ENCODE data around the gene ZNF442.
A peak's percentile ranks its signal among the peaks of the same experiment; 100 is the strongest.
"Not testable (repeated sequence)": the region's sequence is repeated elsewhere in the genome, so short reads cannot be mapped to it uniquely, and the experiment has no call there.

The ZNF442 gene

DNA sequence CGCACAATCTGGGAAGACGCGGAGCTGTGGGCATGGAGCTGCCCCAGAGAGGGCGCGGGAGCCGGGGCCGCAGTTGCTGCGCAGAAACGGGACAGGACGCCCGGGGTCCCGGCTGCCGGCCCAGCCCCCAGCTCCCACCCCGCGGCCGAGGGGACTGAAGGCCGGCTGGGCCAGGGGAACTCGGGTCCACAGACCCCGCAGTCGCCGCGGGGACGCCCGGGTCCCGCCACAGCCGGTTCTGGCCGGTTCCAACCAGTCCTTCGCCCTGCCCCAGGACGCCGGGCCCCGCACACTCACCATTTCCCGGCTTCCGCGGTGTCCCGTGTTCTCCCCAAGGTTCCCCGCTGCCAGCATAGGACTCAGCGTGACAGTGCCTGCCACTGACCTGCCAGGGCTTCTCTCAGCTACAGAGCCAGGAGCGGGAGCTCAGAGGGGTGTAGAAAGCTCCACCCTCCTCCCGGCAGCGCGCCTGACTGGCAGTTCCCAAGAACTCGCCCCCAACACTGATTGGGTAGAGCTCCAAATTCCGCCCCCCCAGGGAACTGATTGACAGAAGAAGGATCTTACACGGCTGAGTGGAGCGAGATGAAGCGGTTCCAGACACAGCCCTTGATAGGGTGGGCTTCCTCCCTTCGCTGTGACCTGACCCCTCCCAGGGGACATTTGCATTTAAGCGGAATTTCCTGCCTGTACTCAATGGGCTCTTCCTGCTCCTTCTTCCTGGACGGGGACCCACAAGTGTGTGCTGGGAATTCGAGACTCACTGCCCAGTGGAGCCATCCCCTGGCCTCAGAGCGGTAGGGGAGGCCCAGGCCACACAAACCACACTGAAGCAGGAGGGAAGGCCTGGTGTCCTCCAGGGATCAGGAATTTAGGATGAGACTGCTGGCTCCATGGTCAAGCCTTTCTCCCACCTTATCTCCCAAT lies at the start of gene ZNF442:
Gene ZNF442 (minus strand): TSS at position 448 of the 927 bp plus-strand sequence. CDS start 2,052 bp downstream, outside the sequence.
- DNase-seq, result peak; percentile 51

DNA sequence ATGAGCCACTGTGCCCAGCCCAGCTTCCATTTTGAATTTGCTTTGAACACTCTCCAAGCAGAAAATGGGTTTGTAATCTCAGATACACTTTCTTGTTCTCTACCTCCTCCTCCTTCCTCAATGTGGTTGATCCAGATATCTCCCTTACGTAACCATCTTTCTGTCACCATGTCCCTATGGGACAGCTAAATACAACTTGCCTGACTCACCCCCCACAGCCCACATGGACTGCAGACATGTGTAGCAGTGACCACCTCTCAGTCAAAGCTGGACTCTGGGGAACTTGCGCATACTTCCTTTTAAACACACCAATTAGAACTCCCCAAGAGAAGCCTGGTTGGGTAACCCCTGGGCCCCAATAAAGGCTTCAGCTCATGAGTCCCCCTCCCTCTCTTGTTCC lies 46.4 kb upstream of the ZNF442 start:
- DNase-seq, result no peak

DNA sequence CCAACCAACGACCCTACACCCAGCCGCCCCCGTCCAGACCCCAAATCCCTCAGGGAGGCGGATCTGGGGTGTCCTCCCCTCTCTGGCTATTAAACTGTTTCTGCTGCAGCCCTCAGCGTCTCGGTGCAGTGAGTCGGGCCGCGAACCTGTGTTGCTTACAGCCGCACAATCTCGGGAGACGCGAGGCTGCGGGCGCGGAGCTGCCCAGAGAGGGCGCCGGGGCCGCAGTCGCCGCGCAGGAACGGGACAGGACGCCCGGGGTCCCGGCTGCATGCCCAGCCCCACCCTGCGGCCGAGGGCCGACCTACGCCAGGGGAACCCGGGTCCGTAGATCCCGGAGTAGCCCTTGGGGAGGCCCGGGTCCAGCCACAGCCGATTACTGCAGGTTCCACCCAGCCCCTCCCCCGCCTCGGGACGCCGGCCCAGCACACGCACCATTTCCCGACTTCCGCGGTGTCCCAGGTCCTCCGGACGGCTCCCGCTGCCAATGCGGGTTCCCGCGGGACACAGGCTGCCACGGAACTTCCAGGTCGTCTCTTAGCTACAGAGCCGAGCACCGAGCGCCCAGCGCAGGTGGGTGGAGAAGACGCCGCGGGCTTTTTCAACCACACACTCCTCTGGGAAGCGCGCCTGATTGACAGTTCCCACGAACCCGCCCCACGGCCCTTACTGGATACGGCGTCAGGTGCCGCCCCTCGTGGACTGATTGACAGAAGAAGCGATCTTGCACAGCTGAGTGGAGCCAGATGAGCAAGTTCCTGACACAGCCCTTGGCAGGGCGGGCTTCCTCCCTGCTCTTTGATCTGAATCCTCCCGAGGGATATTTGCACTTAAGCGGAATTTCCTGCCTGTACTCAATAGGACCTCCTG lies 35.4 kb upstream of the ZNF442 start, which contains the start of gene ZNF799:
Gene ZNF799 (minus strand): TSS at position 639 of the 870 bp plus-strand sequence. CDS start 201 bp downstream, at position 438.
- DNase-seq, result peak; percentile 74

DNA sequence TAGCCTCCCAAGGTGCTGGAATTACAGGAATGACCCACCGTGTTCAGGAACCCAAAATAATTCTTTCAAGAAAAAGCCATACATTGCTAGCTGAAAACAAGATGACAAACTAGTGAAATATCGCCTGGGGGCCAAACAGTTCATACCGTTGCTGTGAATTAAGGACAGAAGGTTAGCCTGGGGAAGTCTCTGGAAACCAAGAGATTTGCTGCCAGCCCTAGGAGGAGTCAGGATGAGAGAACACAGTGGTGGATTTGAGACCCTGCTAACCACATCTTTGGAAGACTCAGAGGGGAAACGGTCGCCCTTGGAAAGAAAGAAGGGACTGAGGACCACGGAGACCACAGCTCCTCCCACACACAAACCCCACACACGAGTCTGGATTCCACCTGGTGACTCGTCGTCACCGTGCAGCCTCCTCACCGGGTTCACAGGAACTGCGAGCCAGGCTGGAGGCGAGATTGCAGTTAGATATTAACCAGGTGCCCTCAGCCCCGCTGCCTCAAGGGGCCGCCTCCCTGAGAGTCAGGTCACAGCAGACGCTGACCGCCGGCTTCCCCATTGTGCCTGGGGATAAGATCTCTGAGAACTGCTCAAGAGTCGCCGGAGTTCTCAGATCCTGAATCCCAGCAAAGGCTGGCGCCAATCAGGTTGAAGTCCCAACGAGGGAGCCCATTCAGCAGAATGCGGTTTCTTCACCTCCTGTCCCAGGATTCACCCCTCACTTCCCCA lies 34.6 kb upstream of the ZNF442 start:
- not testable (repeated sequence) for DNase-seq

DNA sequence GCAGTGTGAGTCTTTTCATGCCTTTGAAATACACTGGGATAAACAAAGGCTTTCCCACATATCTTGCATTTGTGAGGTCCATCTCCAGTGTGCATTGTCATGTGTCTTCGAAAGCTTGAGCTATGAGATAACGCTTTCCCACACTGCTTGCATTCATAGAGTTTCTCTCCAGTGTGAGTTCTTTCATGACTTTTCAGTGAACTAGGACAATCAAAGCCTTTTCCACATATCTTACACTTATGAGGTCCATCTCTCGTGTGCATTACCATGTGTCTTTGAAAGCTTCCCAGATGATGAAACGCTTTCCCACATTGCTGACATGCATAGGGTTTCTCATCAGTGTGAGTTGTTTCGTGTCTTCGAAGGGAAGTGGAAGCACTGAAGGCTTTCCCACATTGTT lies 25.7 kb upstream of the ZNF442 start:
- not testable (repeated sequence) for DNase-seq

DNA sequence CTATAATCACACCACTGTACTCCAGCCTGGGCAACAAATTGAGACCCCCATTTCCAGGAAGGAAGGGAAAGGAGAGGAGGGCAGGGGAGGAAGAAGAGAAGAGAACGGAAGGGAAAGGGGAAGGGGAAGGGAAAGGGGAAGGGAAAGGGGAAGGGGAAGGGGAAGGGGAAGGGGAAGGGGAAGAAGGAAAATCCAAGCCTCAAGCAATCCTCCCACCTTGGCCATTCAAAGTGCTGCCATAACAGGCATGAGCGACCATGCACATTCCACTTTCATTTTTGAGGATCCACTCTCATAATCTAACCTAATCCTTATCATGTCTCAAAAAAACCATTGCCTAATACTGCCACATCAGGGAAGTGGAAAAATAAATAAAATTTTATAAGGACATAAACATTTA lies 20.9 kb upstream of the ZNF442 start:
- DNase-seq, result not testable (repeated sequence)

DNA sequence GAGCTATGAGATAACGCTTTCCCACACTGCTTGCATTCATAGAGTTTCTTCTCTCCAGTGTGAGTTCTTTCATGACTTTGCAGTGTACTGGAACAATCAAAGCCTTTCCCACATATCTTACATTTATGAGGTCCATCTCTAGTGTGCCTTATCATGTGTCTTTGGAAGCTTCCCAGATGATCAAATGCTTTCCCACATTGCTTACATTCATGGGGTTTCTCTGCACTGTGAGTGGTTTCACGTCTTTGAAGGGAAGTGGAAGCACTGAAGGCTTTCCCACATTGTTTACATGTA lies 14.9 kb upstream of the ZNF442 start:
- no peak for DNase-seq

DNA sequence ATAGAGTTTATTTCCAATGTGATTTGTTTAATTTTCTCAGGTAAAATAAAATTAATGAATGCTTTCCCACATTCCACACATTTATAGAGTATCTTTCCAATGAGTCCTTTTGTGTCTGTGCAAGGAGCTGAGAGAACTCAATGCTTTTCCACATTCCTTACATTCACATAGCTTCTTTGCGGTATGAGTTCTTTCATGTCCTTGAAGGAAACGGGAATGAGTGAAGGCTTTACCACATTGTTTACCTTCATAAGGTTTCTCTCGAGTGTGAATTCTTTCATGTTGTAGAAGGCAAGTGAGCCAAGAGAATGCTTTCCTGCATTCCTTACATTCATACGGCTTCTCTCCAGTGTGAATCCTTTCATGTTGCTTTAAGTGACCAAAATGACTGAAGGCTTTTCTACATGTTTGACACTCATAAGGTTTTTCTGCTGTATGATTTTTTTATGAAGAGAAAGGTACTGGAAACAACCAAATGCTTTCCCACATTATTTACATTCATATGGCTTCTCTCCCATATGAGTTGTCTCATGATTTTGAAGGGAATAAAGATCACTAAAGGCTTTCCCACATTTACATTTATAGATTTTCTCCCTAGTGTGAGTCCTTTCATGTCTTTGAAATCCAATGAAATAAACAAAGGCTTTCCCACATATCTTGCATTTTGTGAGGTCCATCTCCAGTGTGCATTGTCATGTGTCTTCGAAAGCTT lies 14.4 kb upstream of the ZNF442 start:
- no peak for DNase-seq

DNA sequence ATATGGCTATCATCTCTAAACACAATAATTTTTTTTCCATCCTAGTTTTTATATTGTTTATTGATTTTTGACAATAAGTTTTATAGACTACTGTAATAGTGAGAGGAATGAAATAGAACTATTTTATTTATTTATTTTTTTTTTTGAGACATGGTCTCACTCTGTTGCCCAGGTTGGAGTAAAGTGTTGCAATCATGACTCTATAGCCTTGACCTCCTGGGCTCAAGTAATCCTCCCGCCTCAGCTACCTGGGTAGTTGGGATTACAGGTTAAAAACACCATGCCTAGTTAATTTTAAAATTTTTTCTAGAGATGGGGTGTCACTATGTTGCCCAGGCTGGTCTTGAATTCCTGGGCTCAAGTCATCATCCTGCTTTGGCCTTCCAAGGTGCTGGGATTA lies 8.5 kb upstream of the ZNF442 start:
- DNase-seq, result no peak

DNA sequence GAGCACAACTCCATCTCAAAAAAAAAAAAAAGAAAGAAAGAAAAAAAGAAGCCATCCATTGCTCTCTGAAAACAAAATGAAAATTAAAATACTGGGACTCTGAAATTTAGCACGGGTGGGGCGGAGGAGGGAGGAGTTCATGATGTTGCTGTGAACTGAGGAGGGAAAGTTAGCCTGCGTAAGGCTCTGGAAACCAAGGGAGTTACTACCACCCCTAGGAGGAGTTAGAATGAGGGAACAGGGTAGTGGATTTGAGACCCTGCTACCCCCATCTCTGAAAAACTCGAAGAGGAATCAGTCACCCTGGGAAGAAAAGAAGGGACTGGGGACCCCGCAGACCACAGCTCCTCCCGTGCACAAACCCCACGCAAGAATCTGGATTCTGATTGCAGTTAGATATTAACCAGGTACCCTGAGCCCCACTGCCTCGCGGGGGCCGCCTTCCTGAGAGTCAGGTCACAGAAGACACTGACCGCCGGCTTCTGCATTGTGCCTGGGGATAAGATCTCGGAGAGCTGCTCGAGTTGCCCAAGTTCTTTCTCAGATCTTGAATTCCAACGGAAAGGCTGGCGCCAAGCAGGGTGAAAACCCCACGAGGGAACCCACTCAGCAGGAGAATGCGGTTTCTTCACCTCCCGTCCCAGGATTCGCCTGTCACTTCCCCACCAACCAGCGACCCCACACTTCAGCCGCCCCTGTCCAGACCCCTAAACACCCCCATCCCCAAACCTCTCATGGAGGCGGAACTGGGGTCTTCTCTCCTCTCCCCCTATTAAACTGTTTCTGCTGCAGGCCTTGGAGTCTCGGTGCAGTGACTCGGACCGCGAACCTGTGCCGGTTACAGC lies 870 bp downstream of the ZNF442 start:
- DNase-seq, result no peak

DNA sequence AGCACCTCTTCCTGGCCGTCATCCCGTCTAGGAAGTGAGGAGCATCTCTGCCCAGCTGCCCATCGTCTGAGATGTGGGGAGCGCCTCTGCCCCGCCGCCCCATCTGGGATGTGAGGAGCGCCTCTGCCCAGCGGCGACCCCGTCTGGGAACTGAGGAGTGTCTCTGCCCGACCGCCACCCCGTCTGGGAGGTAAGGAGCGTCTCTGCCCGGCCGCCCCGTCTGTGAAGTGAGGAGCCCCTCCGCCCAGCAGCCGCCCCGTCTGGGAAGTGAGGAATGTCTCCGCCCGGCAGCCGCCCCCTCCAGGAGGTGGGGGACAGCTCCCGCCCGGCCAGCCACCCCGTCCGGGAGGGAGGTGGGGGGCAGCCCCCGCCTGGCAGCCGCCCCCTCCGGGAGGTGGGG lies 3.2 kb downstream of the ZNF442 start:
- not testable (repeated sequence) for DNase-seq

DNA sequence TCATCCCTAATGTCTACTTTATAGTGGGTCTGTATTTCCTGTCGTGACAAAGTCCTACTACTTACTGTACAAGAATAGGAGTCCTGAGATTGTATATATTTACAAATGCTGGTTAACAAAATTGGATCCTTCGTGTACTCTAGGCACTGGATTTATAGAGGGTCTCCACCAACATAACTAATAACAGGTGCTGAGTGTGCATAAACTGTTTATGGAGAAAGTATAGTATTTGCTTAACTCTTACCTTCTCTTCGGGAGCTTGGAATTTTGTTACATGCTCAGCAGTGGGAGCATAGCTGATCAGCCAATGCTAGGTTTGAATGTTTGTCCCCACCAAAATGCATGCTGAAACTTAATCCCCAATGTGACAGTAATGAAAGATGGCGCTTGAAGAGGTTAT lies 12.1 kb downstream of the ZNF442 start:
- DNase-seq, result no peak

DNA sequence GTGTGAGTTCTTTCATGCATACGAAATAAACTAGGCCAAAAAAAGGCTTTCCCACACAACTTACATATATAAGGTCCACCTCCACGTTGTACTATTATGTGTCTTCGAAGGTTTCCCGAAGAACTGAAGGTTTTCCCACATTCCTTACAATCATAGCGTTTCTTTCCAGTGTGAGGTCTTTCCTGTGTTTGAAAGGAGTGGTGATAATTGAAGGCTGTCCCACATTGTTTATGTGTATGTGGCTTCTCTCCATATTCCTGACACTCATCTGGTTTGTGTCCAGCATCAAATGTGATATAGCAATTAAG lies 14.6 kb downstream of the ZNF442 start:
- DNase-seq, result no peak

DNA sequence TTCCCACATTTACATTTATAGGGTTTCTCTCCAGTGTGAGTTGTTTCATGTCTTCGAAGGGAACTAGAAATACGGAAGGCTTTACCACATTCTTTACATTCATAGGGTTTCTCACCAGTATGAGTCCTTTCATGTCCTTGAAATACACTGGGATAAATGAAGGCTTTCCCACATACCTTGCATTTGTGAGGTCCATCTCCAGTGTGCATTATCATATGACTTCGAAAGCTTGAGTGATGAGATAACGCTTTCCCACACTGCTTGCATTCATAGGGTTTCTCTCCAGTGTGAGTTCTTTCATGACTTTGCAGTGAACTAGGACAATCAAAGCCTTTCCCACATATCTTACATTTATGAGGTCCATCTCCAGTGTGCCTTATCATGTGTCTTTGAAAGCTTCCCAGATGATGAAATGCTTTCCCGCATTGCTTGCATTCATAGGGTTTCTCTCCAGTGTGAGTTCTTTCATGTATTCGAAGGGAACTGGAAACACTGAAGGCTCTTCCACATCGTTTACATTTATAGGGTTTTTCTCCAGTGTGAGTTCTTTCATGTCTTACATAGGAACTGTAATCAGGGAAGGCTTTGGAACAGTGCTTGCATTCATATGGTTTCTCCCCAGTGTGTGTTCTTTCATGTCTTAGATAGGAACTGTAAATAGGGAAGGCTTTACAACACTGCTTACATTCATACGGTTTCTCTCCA lies 15.1 kb downstream of the ZNF442 start:
- no peak for DNase-seq

DNA sequence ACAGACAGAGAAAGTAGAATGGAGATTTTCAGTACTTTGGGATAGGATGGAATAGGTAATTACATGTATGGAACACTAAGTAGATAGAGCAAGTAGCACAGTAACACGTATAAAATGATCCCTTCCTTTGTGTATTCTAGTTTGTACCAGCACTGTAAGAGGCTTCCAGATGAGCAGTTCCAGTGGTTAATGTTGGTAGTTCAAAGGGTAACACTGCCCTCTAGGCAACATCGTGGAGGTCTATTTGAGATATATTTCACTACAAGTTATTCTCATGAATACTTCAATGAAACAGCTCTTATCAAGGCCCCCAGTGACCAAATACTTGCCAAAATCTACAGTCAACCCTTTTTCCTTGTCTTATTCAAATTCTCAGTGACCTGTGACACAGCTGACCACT lies 18.6 kb downstream of the ZNF442 start:
- DNase-seq, result no peak

DNA sequence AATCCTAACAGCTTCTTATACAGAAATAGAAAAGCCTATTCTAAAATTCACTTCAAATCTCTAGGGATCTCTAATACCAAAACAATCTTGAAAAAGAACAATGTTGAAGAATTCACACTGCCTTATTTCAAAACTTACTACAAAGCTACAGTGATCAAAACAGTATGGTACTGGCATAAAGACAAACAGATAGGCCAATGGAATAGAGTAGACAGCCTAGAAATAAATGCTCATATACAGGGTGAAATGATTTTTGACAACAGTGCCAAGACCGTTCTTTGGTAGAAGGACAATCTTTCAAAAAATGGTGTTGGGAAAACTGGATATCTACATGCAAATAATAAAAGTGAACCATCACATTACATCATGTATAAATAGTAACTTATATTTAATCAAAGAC lies 20.3 kb downstream of the ZNF442 start:
- DNase-seq, result no peak

DNA sequence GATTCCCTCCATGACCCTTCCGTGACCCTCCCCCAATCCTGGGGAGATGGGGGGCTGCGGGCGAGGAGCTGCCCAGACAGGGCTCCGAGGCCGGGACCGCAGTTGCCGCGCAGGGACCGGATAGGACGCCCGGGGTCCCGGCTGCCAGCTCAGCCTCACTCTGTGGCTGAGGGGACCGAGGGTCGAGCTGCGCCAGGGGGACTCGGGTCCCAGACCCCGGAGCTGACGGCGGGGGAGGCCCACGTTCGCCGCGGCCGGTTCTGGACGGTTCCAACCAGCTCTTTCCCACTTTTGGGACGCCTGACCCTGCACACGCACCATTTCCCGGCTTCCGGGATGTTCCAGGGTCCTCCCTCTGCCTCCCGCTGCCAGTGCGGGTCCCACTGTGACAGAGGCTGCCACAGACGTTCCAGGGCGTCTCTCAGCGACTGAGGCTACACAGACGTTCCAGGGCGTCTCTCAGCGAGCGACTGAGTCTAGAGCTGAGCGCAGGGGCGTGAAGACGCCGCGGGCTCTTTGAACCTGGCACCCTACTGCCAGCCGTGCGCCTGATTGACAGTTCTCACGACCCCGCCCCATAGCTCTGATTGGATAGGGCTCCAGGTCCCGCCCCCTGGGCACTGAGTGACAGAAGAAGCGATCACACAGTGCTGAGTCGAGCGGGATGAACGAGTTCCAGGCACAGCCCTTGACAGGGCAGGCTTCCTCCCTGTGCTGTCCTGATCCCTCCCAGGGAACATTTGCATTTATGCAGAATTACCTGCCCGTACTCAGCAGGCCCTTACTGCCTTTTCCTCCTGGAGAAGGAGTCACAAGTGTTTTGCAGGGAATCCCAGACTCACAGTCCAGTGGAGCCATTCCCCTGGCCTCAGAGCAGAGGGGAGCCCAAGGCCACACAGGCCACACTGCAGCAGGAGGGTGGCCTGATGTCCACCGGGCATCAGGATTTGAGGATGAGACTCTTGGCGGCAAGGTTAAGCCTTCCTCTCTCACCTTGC lies 32.0 kb downstream of the ZNF442 start, which contains the start of gene ZNF563:
Gene ZNF563 (minus strand): TSS at position 472 of the 998 bp plus-strand sequence. CDS start 151 bp downstream, at position 321.
- peak; percentile 82 for DNase-seq

DNA sequence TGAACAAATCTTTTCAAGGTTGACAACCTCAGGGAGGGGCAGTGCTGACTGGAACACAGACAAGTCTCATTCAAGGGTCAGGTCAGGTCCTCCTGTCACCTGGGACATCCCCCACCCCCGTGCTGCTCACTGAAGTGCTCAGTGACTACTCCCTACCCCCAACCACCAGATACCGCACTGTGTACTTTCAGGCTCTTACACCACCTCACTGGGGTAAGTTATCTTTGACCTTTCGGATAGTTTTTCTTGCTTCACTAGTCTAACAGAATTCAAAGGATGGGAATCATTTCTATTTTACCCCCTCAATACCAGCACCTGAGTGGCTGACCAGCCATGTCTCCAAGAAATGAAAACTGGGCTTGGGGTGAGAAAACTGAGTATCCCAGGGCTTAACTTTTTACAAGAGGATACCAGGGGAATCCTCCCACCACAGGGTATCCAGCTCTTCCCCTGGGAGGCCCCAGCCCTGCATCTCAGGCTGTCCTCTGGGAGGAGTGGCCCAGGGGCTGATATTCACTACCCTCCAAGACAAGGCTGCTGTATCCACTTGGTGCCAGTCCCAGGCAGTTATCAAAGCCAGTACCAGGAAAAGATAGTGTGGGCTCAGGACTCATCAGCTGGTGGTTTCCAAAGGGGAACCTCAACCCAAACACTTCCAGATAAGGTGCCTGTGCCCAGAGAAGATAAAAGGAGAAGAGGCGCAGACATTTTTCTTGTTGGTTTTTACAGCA lies 34.1 kb downstream of the ZNF442 start:
- no peak for DNase-seq

DNA sequence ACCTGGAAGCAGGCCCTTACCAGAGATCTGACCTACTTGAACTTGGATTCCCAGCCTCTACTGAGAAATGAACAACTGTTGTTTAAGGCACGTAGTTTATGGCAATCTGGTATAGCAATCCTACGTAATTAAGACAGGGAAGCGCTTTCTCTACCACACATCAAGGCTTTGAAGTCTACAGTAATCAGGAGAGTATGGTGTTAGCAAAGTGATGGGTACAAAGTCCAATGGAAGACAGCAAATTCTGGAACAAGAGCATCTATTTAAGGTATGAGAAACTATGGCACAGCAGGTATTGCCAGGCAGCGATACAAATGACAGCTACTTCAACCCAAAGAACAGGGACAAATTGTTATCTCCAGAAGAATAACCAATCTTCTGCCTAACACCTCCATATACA lies 35.1 kb downstream of the ZNF442 start:
- DNase-seq, result no peak
